GM06990 (cell line): Measurements from ENCODE around the gene FAM241B.

ENCODE experiments used
- DNase-seq: peaks from one replicate; pipeline ENCODE4 v3.0.0-alpha.2; 2011; ENCODE audit not compliant: insufficient read length; ENCODE audit errors: extremely low read depth
- H3K27me3 ChIP-seq: replicated peaks from 2 replicates; pipeline ENCODE4 v1.6.0; 2011; ENCODE audit warnings: low read length; ENCODE audit not compliant: control insufficient read depth, insufficient read depth
- H3K36me3 ChIP-seq: 2 replicates; pipeline ENCODE4 v1.5.1; 2011; ENCODE audit warnings: low read length; ENCODE audit not compliant: control insufficient read depth, insufficient read depth
- H3K4me3 ChIP-seq: replicated peaks from 2 replicates; pipeline ENCODE4 v1.5.1; 2011; ENCODE audit warnings: low read depth, mild to moderate bottlenecking, control low read depth, low read length
- CTCF ChIP-seq: IDR thresholded peaks from 2 replicates; pipeline ENCODE4 v1.5.1; 2011; ENCODE audit warnings: low read length, control low read depth, mild to moderate bottlenecking, inconsistent platforms; ENCODE audit not compliant: insufficient read depth, poor library complexity, severe bottlenecking

The FAM241B gene

DNA sequence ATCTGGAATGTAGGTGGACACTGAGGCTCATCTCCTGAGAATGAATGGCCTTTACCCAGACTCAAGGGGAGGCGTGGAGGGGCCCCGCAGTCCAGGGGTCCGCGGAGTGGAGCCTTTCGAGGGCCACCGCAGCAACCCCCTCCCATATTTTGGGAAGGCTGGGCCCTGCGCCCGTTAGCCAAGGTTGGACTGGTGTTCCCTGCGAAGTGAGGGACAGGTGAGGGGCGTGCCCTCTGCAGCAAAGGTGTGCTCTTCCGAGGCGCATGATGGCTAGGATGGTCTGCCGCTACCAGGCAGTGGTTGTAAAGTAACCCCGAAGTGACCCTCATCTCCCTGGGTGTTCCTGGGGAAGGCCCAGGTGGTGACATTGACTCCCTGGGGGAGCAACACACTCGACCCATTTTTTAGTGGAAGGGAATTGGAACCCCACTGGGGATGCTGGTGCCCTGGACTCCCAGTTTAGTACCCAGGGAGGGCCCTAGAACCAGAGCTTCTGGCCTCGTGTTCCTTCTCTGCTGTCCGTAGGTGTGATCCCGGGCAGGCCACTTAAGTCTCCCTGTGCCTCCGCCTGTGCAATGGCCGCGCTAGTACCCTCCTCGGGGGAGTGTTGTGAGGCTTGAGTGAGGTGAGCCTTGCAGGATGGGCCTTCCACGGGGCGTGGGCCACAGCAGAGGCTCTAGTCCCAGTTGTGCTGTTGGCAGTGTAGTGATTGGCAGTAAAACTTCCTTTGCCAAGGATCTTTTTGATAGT lies 779 bp downstream of the FAM241B start:
- no peak for TF ChIP-seq CTCF
- no peak for DNase-seq
- Histone ChIP-seq H3K36me3 (no peaks in the 10 kb centered on the region), H3K27me3 (peaks cover 2% of the 10 kb centered on the region), H3K4me3 (no peak overlapping the region)

DNA sequence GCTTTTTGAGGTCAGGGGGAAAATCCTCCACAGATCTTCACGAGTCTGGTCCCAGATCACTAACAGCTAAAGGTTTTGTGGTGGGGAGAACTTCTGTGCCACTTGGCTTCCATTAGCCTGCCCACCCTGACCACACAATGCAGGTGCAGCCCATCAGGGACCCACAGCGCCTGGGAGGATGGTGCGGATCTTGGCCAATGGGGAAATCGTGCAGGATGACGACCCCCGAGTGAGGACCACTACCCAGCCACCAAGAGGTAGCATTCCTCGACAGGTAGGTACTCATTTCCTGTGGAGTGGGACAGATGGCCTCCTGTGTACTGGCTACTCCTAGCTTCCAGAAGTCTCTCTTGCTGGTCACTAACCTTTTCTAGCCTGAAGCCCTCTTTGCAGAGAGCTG lies 1.5 kb downstream of the FAM241B start:
- no peak for DNase-seq
- Histone ChIP-seq H3K36me3 (no peaks in the 10 kb centered on the region), H3K4me3 (no peak overlapping the region), H3K27me3 (peaks cover 2% of the 10 kb centered on the region)
- no peak for TF ChIP-seq CTCF

GRCh38 chr10:69632516-69633199 lies 2.6 kb downstream of the FAM241B start:
- TF ChIP-seq CTCF, result no peak
- H3K27me3 ChIP-seq, result peaks cover 2% of the 10 kb centered on the region
- no peak overlapping the region for H3K4me3 ChIP-seq
- no peak for DNase-seq
- H3K36me3 ChIP-seq, result no peaks in the 10 kb centered on the region

DNA sequence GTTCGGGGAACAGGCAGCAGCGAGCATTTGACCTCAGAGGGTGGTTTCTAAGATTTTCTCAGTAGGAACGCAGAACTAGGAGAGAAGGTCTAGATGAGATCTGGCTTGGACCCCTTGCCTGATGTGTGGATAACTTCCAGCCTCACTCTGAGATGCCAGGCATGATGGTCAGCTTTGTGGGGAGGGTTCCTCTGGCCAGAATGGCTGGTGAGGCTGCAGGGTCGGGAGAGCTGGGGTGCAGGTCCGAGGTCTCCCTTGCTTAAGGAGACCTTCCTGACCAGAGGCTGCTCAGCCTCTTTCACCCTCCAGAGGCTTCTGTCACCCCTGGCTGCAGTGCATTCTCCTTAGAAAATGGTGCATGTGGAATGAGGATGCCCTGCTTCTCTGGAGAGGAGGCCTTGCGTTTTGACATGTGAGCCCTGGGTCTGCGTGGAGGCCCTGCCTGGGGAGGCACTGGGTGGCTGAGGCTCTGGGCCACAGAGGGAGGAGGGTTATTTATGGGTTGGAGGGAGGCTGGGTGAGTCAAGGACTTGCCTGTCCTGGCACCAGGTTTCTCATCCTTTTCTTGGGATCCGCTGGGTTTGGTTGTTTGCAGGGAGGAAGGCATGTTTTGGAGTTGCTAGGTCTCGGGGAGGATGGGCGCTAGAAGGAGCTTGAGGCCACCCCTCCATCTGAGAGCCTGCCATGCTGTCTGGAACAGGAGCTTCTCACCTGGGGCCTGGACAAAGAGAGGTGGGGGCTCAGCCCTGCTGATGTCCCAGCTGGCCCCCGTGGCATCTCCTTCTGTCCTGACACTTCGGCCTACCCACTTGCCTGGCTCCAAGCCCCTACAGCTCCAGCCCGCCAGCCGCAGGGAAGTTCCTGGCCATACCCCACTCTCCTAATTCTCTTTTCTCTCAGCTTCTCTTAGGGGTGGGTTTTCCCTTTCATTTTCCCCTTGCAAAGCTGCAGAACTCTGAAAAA lies 3.9 kb downstream of the FAM241B start:
- no peak overlapping the region for H3K4me3 ChIP-seq
- H3K27me3 ChIP-seq, result peaks cover 2% of the 10 kb centered on the region
- no peaks in the 10 kb centered on the region for H3K36me3 ChIP-seq
- no peak for TF ChIP-seq CTCF
- no peak for DNase-seq

DNA sequence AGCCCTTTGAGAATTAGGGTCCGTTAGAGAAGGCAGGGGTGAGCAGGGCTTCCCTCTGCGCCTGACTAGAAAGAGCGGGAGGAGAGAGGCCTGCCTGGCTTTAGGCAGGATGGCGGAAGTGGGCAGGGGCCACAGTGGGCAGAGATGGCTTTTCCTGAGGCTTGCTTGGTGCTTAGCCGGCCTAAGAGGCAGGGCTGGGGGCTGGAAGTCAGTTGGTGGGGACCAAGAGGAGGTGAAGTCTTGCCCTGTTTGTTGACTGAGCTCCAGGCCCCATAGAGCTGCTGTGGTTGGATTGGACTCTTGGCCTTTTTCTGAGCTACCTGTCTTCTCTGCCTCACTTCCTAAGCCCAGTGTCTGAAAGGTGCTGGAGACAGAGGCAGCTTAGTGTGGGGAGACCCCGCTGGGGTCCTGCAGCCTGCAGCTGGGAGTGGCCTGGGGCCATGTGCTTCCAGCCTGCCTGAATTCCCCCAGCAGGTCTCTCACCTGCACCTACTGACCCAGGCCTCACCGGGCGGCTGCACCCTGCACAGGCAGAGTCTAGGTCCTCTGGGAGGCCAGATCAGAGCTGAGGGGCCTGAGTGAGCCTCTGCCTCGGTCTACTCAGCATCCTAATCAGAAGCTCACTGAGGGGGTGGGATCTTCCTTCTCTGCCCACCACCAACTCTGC lies 4.8 kb downstream of the FAM241B start:
- H3K4me3 ChIP-seq, result no peak overlapping the region
- no peaks in the 10 kb centered on the region; the same call in 1 of the 2 replicates for H3K27me3 ChIP-seq
- no peak for DNase-seq

More for the DNA sequence above, 4.8 kb downstream of the FAM241B start:
- TF ChIP-seq CTCF, result no peak
- H3K36me3 ChIP-seq, result no peaks in the 10 kb centered on the region
